GM23338 (cell line): ENCODE data around the gene TPX2.

ENCODE experiments used
- CREB1 ChIP-seq: fragments of 250-450 bp; sonication (Bioruptor Pico); IDR thresholded peaks from 2 replicates; pipeline ENCODE4 v1.5.0; 2020; ENCODE audit warnings: low read depth, mild to moderate bottlenecking, moderate library complexity
- CTCF ChIP-seq, 2 experiments: fragments of 200-600 bp in 1 of 2; sonication (generic) in 1 of 2; conservative IDR thresholded peaks; 2 replicates each; pipeline versions ENCODE4 v1.5.1 to v1.6.1; 2016 to 2017; ENCODE audit warnings: antibody characterized with exemption in 2 of 2, low read depth in 2 of 2, mild to moderate bottlenecking in 2 of 2, moderate library complexity in 1 of 2
- EZH2 ChIP-seq: fragments of 200-600 bp; sonication (generic); IDR thresholded peaks from one replicate; pipeline ENCODE4 v1.8.0; 2017; ENCODE audit warnings: antibody characterized with exemption, mild to moderate bottlenecking, low read depth; ENCODE audit not compliant: unreplicated experiment
- EZH2phosphoT487 ChIP-seq: fragments of 200-600 bp; sonication (generic); IDR thresholded peaks from one replicate; pipeline ENCODE4 v1.8.1; 2018; ENCODE audit warnings: antibody characterized with exemption; ENCODE audit not compliant: unreplicated experiment
- JUNB ChIP-seq: IDR thresholded peaks from one replicate; pipeline ENCODE4 v1.6.1; 2016; ENCODE audit warnings: antibody characterized with exemption; ENCODE audit not compliant: unreplicated experiment
- NANOG ChIP-seq: IDR thresholded peaks from 2 replicates; pipeline ENCODE4 v1.6.1; 2016; ENCODE audit warnings: antibody characterized with exemption, borderline replicate concordance
- POLR2AphosphoS5 ChIP-seq: IDR thresholded peaks from 2 replicates; pipeline ENCODE4 v1.6.1; 2016; ENCODE audit warnings: antibody characterized with exemption, low read depth
- REST ChIP-seq: IDR thresholded peaks from one replicate; pipeline ENCODE4 v1.6.1; 2018; ENCODE audit warnings: antibody characterized with exemption; ENCODE audit not compliant: unreplicated experiment
- STAT1 ChIP-seq: IDR thresholded peaks from one replicate; pipeline ENCODE4 v1.6.1; 2016; ENCODE audit warnings: antibody characterized with exemption; ENCODE audit not compliant: unreplicated experiment

DNA sequence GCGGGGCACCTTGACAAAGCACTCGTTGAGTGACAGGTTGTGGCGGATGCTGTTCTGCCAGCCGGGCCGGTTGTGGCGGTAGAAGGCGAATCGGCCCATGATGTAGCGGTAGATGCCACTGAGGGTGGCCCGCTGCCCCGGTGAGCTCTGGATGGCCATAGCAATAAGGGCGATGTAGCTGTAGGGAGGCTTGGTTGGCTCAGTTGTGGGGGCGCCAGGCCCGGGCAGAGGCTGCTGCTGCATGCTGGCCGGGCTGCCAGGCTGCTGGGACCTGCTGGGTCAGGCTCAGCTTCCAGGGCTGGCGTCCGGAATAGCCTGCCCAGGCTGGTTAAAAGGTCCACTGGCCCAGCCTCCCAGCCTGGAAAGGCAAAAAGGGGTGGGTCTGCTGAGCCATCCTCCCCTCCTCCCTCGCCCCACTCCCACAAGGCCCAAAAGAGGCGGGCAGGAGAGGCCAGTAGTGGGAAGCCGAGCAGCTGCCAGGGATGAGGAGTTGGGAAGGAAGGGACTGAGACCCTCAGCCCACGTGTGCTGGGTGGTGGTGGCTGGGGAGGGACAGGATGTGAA, 106.3 kb downstream of the TPX2 start, which contains the start of gene FOXS1:
- TF ChIP-seq CTCF (conservative IDR thresholded peaks at IDR 0.05; ENCODE audit: low read depth in 2 of 2) (no peak), POLR2AphosphoS5 (no peak), REST (no peak), CREB1 (CRISPR knock-in tag) (no peak), EZH2phosphoT487 (no peak), EZH2 (no peak), JUNB (no peak), STAT1 (no peak), NANOG (no peak)
